NCI-H510A (cell line): ENCODE measurements around the gene CPLANE2.

Experiments used
- DNase-seq: peaks from one replicate; lab custom pipeline; 2025; lab: John Stamatoyannopoulos, UW

Gene CPLANE2

GRCh38 chr1:16187748-16188401 is 49.1 kb downstream of the CPLANE2 start:
- no peak for DNase-seq

DNA sequence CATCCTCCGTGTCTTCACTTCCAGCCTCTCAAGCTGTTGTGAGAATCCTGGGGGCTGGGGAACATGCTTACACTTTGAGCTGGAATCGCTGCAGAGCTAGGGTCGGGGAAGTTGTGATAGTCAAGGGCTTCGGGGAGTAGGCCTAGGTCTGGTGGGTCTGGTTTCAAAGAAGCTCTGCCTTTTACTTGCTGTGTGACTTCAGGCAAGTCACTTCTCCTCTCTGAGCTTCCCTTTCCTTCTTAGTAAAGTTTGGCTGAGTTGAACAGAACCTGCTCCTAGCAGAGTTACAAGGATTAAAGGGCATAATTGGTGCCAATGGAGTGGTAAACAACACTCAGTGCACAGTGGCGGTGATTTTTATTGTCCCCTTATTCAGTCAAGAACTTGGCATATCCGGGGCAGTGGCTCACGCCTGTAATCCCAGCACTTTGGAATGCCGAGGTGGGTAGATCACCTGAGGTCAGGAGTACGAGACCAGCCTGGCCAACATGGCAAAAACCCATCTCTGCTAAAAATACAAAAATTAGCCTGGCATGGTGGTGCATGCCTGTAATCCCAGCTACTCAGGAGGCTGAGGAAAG is 50.2 kb downstream of the CPLANE2 start:
- no peak for DNase-seq

- DNase-seq: no peak
Measured at GRCh38 chr1:16184557-16185303, 52.3 kb downstream of the CPLANE2 start.

DNA sequence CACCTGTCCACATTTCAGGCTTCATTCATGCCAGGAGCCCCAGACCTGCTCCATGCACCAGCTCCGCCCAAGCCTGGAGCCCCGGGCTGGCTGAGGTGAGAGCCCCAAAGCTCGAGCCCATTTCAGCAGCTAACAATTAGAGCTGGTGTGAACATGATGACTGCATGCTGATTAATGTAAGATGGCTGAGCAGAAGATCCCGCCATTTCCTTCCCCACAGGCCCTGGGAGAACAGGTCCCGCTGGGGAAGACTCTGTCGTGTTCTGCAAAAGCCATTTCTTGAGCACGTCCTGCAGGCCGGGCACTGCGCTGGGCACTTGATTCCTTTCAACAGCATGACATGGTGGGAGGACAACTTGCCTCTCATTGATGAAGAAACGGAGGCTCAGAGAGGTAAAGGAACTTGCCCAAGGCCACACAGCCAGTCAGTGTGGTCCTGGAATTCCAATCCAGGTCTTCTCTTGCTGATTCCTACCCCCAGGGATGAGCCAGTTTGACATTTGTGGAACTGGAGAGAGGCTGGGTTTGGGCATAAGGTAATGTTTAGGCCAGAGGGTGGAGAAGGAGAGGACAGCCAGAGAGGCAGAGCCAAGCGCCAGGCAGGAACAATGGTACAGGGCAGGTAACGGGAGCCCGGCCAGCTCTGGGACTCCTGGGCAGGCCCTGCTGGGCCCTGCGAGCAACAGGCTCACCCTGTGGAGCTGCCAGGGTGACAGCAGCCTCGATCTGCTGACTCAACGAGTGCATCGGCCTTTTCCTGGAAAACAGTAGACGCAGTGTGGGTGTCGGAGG is 53.0 kb downstream of the CPLANE2 start:
- no peak for DNase-seq

DNA sequence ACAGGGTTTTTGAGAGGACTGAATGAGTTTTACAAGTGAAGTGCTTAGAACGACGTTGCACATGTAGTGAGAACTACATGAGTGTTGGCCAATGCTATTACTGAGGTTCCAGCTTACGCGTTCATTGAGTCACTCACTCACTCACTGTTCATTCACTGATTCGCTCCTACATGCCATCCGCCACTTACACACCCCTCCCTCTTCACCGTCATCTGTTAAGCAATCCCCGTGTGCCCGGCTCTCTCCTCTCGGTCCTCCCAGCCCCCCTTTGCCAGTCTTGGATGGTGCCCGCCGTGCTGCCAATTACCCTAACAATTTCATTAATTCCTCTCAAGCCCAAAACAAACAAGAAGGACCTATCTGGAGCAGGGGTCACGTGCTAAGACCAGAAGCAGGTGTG is 53.8 kb downstream of the CPLANE2 start:
- no peak for DNase-seq

GRCh38 chr1:16181887-16182719 is 54.9 kb downstream of the CPLANE2 start:
- DNase-seq: no peak
